GM18520 (cell line): ENCODE measurements around the gene CDH23.

ENCODE experiments used
- ATAC-seq: cut with Tn5 transposase; IDR thresholded peaks from one replicate; pipeline ENCODE4 v1.9.1; 2021; ENCODE audit not compliant: unreplicated experiment

Gene CDH23

DNA sequence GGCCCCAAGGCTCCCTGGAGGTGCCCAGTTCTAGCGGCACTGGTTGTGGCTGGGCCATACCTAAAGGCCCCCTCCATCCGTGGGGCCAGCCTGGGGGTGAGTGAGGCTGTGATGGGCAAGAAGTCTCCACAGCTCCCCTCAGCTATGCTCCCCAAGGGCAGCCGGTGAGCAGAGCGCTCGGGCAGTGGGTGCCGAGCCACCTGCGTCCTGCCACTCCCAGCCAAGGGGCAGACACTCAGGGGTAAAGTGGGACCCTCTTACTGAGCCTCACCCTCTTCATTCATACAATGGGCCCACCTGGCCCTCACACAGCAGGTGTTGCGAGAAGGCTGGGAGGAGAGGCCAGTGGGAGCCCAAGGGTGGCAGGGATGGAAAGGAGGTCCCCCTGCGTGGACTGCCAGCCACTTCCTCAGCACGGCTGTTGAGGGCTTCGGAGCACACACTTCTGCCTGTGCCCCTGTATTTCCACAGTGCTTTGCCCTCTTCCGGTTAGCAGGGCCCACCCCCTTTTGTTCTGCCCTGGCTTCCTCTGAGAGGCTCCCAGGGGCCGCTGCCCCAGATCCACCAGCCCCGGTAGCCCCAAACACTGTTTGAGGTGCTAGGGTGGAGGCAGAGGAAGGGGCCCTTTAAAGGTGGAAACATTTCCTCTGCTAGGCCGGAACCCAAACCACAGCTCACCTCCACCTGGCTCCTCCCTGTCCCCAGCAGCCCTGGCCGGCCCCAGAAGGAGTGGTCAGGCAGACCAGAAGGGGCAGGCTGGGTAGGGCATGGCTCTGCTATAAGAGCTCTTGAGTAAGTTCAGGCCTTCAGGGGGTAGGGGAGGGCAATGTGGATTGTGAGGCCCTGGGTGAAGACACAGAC lies 339.2 kb downstream of the CDH23 start:
- no peak for ATAC-seq

- no peak for ATAC-seq
These were observed 339.8 kb downstream of the CDH23 start for GRCh38 chr10:71736570-71736952.

DNA sequence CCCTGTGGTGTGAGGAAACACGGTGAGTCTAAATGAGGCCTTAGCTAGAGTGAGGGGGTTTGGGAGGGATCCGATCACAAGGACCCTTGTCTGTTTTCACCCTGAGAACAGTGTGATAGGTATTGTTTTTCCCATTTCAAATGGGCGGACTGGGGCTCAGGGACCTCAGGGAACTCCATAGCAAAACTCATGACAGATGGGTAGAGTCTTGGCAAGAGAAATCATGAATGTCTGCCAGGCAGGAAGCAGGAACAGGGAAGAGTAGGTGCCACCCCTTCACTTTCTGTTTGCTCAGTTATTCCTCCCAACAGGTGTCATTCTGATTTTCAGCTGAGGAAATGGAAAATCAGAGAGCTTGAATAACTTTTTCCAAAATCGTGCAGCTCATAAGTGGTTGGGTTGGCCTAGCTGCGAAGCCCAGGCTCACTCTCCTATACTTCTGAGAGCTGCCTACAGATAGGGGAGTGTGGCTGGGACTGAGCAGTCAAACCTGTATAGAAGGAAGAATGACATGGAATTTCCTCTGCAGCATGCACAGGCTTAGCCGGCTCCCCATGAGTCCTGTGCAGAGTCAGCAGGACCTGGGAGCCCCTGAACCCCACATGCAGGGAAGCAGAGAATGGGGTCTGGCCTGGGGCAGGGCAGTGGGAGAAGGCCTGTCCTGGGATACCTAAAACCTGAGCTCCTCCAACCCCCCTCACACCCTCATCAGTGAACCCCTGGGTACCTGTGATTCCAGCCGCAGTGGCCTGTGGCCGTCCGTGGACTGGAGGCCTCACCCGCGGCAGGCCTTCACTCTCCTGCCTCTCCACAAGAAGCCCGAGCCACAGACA lies 340.5 kb downstream of the CDH23 start:
- ATAC-seq: no peak

- no peak for ATAC-seq
These were observed 341.1 kb downstream of the CDH23 start for GRCh38 chr10:71737834-71738197.

DNA sequence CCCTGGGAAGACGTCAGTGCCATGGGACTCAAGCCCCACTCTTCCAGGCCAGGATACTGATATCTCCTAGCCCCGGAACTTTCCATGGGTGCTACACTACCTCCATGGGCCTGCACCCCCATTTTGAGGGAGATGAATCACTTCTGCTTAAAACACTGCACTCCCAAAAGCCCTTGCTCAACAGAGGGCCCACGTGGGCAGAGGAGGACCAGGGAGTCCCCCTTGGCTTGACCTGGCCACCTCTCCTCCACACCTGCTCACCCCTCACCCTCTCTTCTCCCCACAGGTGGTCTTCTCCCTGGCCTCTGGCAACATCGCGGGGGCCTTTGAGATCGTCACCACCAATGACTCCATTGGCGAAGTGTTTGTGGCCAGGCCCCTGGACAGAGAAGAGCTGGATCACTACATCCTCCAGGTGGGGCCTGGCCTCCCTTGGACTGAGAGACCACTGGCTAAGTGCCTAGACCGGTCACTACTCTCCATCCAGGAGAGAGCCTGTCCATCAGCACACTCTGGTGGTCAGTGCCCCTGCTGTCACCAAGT lies 342.7 kb downstream of the CDH23 start:
- ATAC-seq: no peak

DNA sequence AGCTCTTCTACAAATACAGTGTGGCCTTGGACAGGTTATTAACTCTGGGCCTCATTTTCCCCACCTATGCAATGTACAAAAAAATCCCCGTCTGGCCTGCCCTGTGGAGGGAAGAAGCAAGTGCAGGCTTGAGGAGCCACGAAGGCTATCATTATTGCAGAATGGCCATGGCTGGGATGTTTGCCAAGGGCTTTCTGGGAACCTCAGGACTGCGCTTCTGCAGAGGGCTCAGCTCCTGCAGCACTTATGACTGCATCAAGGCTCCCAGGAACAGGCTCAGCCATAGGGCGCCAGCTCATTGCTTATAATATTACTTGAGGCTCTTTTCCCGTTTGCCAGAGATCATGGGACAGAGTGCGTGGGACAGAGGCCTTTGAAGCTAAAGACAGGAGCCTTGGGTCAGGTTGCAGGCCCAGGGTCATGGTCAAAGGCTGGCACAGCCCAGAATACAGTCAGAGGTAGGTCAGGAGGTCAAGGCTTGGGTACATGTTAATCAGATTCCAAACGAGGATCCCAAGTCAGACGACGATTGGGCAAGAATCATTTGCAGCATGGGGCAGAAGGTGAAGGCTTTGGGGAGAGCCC lies 343.4 kb downstream of the CDH23 start:
- no peak for ATAC-seq

DNA sequence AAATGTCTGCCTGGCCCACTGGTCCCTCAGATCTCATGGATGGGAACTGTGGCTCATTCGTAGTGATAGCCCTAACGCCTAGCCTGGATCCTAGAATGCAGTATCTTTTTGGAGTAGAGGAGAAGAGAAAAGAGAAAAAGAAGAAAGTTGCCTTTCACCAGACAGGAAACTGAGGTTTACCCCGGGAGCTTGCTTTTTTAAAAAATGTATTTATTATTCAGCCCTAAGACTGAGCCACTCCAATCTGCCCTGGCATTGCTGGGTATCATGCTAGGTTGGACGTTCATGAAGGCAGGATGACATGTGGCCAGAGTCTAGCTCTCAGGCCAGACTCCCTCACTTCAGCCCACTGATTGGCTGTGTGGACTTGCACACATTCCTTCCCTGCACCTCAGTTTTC lies 344.3 kb downstream of the CDH23 start:
- ATAC-seq: no peak

- ATAC-seq: no peak
These were observed 345.0 kb downstream of the CDH23 start for GRCh38 chr10:71741671-71742070.

GRCh38 chr10:71742301-71743088 lies 345.8 kb downstream of the CDH23 start:
- ATAC-seq: no peak

DNA sequence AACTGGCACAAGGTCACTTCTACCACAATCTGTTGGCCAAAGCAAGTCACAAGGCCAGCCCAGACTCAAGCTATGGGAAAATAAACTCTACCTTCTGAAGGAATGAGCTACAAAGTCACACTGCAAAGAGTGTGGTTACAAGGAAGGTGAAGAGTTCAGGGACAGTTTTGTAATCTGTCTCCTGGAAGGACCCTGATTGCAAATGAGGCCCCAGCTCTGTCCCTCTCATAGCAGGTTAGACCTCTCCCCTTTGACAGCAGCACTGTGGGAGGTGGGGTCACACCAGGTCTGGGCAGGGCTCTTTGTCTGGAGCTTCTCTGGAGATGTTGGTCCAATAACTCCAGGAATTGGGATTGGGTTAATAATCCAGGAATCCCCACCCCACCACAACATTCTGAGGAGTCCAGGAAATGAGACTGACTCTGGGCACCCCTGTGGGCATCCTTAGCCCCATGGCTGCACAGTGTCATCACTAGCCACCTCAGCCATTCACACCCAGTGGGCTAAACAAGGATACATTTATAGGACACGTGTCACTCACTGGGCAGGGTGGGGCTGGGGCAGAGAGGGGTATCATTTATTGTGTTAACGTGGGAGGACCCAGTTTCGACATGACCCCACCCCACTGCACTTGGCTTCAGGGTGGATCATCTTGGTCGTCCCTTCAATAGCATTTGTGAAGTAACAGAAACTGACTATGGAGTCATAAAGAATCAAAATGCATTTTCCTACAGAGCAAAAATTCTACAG lies 346.5 kb downstream of the CDH23 start:
- no peak for ATAC-seq

GRCh38 chr10:71743866-71744265 lies 347.1 kb downstream of the CDH23 start:
- ATAC-seq: no peak

DNA sequence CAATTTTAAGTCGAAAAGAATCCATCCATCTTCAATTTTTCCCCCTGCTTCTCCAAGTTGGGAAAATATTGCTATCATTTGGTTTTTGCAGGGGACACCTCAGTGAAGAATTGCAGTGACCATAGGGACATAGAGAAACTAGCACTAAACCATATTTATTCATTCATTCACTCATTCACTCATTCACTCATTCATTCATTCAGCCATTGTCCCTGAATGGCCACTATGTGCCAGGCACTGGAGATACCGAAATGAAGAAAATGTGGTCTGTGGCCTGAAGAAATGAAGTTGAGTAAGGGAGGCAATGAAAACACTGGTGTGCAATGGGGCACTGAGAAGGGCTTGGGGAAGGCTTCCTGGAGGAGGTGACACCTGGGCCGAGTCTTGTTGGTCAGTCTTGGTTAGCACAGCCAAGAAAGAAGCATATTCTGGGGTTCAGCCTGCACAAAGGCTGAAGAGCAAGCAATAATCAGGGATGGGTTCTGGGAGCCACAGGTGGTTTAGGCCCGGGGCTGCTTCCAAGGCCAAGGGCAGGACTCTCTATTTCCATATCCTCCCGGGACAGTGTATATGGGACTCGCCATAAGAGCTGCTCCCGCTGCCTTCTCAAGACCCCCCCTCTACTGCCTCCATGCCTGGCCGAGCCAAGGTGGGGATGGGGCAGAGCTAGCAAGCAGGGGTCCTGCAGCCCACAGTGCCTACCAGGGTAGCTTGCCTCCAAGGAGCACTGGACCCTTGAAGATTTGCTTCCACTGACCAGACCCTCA lies 348.4 kb downstream of the CDH23 start:
- ATAC-seq: no peak

DNA sequence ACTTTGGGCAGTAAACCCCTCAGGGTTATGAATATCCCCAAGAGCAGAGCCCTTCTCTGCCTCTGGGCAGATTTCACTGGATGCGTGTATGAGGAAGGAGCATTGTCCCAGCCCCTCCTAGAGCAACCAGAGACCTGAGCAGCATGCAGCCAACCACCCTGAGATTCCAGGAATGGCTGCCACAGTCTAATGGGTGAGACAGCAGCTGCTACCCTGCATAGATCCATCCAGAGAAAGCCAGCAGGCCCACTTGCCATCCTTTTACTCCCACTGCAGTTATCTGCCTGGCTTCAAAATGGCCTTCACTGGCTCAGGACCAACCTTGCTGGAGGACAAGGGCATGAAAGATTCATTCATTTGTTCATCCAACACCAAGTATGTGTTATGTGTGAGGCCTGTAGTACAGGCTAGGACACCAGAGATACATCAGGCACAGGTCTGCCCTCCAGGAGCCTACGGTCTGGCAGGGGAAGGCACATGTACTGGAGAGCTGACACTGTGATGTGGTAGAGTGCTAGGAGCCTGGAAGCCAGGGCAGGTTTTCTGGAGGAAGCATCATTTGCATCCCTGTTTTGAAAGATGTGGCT lies 349.0 kb downstream of the CDH23 start:
- ATAC-seq: no peak

- ATAC-seq: no peak
These were observed 349.8 kb downstream of the CDH23 start for GRCh38 chr10:71746344-71747037.

DNA sequence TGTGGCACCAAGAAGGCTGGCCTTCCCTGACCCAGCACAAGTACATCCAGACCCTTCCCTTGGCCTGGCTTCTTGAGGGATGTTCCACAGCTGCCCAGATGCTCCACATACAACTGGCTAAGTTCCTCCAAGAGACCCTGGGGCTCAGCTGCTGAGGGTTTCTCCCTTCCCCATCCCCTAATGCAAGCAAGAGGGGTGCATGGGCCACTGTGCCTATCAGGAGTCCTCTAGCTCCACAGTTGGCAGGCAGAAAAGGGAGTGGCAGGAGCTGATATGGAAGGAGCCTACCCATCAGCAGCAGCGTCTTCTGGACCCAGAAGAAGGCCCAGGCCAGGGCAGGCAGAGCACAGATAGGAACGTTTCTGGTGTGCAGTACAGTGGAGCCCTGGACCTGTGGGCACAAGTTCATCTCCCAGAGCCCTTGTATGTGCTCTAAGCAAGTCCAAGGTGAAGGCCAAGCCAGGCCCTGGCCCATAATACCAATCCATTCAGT lies 350.4 kb downstream of the CDH23 start:
- ATAC-seq: no peak

DNA sequence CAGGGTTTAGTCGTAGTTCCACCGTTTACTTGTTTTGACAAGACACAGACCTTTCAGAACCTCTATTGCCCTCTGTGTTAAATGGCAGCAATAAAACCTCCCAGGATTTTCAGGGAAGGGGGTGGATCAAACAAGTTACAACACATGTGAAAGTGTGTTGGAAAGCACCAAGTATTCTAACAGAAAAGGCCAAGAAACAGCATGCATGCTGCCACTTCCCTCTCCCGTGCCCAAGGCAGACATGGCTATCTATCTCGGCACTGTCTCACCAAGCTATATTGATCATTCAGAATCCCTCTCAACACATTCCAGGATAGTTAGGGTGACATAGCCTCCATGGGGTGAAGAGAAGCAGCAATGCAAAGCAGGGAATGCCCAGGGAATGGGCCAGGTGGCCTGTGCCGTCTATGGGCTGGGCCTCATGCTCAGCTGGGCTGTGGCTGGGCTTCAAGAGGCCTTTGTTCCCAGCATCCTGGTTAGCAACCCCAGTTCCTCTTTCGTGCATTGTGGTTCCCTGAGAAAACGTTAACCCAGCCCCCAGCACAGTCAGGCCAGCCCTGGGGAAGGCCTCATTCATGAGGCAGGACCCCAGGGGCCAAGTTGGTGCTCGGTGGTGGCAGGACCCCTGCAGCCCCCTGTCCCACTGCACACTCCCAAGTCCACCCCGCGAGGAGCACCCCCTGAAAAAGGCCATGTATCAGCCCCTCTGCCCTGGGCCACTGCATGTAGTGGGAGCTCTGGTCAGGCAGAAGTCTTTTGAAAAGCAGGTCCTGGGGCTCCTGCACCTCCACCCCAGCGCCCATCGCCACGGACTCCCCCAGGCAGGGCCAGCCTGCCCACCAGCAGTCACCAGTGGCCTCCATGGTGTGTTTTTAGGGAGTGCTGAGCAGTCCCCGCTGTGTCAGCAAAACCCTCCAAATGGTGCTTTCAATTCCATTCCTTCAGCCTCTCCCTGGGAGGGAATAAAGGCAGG lies 351.1 kb downstream of the CDH23 start:
- ATAC-seq: no peak

DNA sequence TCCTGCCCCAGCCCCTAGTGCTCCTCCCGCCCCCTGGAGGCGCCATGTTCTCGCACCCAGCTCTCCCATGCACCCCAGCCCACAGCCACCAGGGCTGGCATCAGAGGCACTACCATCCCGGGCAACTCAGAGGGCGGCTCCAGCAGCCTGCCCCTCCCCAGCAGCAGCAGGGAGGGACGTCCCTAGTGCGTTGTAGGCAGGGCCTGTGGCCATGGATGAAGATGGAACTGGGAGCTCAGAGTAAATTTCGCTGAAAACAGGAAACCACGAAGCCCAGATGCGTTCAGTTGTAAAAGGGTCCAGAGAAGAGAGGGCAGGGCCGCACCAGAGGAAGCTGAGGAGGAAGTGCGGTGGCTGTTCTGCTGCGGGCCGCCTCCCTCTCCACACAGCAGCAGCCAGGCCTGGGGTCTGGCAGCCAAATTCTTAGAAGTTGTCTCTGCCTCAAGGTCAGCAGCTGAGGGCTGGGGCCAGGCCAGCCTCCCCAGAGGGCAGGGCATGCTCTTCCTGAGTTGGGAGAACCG lies 352.0 kb downstream of the CDH23 start:
- no peak for ATAC-seq
